GM12873 (cell line): ENCODE measurements around the gene ADAM10.

ENCODE experiments used
- CTCF ChIP-seq: IDR thresholded peaks from 2 replicates; pipeline ENCODE4 v1.5.1; 2012; ENCODE audit warnings: low read depth, mild to moderate bottlenecking, moderate library complexity, low read length, control low read depth; ENCODE audit not compliant: insufficient read depth; ENCODE audit errors: missing control alignments

ADAM10 gene

GRCh38 chr15:58742022-58742813, 7.3 kb downstream of the ADAM10 start:
- no peak for TF ChIP-seq CTCF

DNA sequence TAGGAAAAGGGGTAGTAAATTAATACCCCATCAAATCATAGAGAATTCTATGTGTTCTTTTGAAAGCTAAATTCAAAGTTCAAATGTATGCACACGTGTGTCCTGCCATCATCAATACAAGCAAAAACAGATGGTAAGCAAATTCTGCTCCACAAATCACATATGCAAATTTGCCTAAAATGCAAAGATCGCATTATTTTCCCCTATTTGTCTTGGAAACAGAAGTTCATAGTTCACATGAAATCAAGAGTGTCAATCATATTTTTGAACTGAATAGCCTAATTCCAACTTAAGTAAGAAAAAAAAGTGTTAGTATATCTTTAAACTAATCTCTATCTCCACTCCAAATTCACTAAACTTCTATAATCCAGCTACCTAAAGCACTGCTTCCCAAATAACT, 8.5 kb downstream of the ADAM10 start:
- no peak for TF ChIP-seq CTCF

GRCh38 chr15:58740436-58740835, 9.1 kb downstream of the ADAM10 start:
- TF ChIP-seq CTCF, result no peak

DNA sequence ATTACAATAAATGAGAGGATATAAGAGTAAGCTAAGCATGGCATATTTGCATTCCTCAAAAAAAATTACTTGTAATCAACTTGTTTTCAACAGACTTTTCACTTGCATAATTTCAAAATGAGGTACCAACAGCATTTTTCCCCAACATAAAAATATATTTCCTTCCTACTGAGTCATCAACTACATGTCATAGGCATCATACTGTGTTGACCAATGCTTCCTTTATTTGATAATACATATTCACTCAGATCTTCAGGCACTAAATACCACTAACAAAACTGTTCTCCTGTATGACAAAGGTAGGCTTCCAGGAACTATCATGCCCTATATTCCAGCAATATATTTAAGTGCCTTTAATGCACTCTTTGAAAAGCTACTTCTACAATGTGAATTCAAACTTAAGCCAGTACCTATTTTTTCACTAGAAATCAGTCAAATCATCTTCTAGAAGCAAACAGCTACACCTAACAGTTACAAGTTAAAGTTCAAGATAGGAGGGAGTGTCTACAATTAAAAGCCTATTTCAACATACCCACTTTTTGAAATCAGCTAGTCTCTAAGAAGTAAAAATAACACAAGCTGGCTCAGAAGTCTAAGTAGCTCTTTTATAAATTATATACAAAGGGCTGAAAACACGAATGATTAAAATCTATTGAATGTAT, 11.3 kb downstream of the ADAM10 start:
- TF ChIP-seq CTCF, result no peak

DNA sequence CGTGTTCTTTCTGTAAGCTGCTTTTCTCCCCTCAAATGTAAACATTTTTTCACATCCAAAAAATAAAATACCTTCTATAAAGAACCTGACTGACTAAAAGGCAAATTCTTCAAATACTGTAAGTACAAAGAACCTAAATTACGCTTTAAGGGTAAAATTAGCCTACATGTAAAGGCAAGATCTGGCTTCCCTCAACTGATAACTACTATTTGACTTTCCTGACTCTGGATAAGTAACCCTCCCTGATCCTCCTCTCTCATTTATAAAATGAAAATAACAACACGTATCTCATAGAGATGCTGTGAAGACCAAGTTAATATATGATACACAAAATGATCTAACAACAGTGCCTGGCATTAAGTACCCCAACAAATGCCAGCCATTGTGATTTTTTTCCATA, 12.2 kb downstream of the ADAM10 start:
- no peak for TF ChIP-seq CTCF

DNA sequence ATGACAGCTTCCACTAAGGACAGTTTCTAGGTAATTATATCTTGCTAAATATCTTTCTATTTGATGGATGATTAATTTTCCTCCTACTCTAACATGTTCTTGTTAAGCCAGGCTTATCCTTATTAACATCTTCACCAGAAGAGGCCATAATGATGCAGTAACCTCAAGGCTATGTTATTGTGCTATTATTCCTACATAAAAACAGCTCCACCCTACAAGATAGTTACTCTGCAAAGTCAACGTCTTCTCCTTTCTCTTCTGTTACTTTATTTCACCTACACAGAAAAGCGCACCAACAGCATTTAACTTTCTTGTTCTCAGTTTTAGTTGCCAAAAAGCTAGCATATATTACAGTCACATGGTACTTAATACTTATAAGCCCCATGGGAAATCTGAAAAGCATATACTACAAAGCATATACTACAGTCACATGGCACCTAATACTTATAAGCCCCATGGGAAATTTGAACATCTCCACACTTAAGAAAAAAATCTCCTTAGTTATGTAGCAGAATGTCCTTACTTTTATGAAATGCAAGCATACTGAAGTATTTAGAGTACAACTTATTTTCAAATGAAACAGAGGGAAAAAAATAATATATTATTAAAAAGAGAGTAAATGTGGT, 13.4 kb downstream of the ADAM10 start:
- TF ChIP-seq CTCF, result no peak

GRCh38 chr15:58734859-58735258, 14.6 kb downstream of the ADAM10 start:
- TF ChIP-seq CTCF, result no peak
